Aorta (tissue), 4 donors: ENCODE data around the gene C3orf18. TPM values are rescaled to one million over a fixed set of nuclear protein-coding genes. Genes with fewer than 3 reads are reported as not detected.

Source experiments
- polyA plus RNA-seq, 2 donors: library from polyadenylated mRNA; stranded (reverse); fragments of 200-250 nt; gene quantifications; one replicate each; pipeline ENCODE4 v1.2.3, GENCODE V29; 2013
- total RNA-seq, 2 donors: library from RNA; stranded (reverse); fragmentation: NEBNext Ultra II Directional; extraction: Animal tissue kit (Norgen Biotek cat#: 25700); gene quantifications; one replicate each; pipeline ENCODE4 v1.2.1, GENCODE V29; 2021
- donor health status: healthy with polysubstance abuse.
- donor health status: Bipolar disorder and iron deficiency.
- donor health status: DM: no; HTN: no; CAD: no.
- donor health status: DM: yes; HTN: yes; CAD: no.

C3orf18 gene
- total and polyA plus RNA-seq, 4 donors = 8.8 to 18.0 (median 16.1) TPM

Other genes starting within 250 kb of the C3orf18 start
- gene HYAL2, start 245.0 kb downstream of the C3orf18 start, total RNA-seq = 10 to 100 TPM; 52.6 to 71.2 TPM
- 10 to 100 TPM in 1 of 2 donors, 1 to 10 TPM in 1; 5.6 to 25.3 TPM for gene HYAL2, start 245.0 kb downstream of the C3orf18 start, polyA plus RNA-seq
- gene TUSC2, start 239.5 kb downstream of the C3orf18 start, total RNA-seq = 10 to 100 TPM; 18.9 to 22.6 TPM
- gene TUSC2, start 239.5 kb downstream of the C3orf18 start, polyA plus RNA-seq = 10 to 100 TPM; 28.5 to 33.2 TPM
- 10 to 100 TPM; 41.6 to 43.2 TPM for gene RASSF1, start 226.9 kb downstream of the C3orf18 start, total RNA-seq
- 10 to 100 TPM; 33.6 to 42.3 TPM for gene RASSF1, start 226.9 kb downstream of the C3orf18 start, polyA plus RNA-seq
- gene ZMYND10, start 222.0 kb downstream of the C3orf18 start, total RNA-seq = under 1 TPM; 0.68 to 0.96 TPM
- 1 to 10 TPM in 1 of 2 donors, under 1 TPM in 1; 0.13 to 3.5 TPM for gene ZMYND10, start 222.0 kb downstream of the C3orf18 start, polyA plus RNA-seq
- gene NPRL2, start 217.0 kb downstream of the C3orf18 start, total RNA-seq = 10 to 100 TPM; 11.9 to 21.4 TPM
- 10 to 100 TPM; 17.3 to 41.9 TPM for gene NPRL2, start 217.0 kb downstream of the C3orf18 start, polyA plus RNA-seq
- gene CYB561D2, start 216.9 kb downstream of the C3orf18 start, total RNA-seq = 10 to 100 TPM in 1 of 2 donors, 1 to 10 TPM in 1; 7.9 to 12.2 TPM
- 10 to 100 TPM in 1 of 2 donors, 1 to 10 TPM in 1; 6.8 to 14.4 TPM for gene CYB561D2, start 216.9 kb downstream of the C3orf18 start, polyA plus RNA-seq
- gene TMEM115, start 208.2 kb downstream of the C3orf18 start, total RNA-seq = 10 to 100 TPM; 27.8 to 32.9 TPM
- 10 to 100 TPM; 10.3 to 31.8 TPM for gene TMEM115, start 208.2 kb downstream of the C3orf18 start, polyA plus RNA-seq
- 1 to 10 TPM; 2.7 to 3.2 TPM for gene CACNA2D2, start 64.1 kb downstream of the C3orf18 start, total RNA-seq
- 1 to 10 TPM in 1 of 2 donors, under 1 TPM in 1; 0.75 to 1.7 TPM for gene CACNA2D2, start 64.1 kb downstream of the C3orf18 start, polyA plus RNA-seq
- 10 to 100 TPM; 12.0 to 21.3 TPM for gene HEMK1, start 1.8 kb upstream of the C3orf18 start, total RNA-seq
- gene HEMK1, start 1.8 kb upstream of the C3orf18 start, polyA plus RNA-seq = 10 to 100 TPM; 11.0 to 18.3 TPM
- gene CISH, start 44.0 kb upstream of the C3orf18 start, total RNA-seq = 10 to 100 TPM in 1 of 2 donors, 1 to 10 TPM in 1; 8.3 to 10.1 TPM
- gene CISH, start 44.0 kb upstream of the C3orf18 start, polyA plus RNA-seq = 1 to 10 TPM; 1.5 to 3.6 TPM
- 10 to 100 TPM; 23.7 to 24.8 TPM for gene MAPKAPK3, start 49.4 kb upstream of the C3orf18 start, total RNA-seq
- gene MAPKAPK3, start 49.4 kb upstream of the C3orf18 start, polyA plus RNA-seq = 10 to 100 TPM; 13.0 to 18.3 TPM
- gene DOCK3, start 107.2 kb upstream of the C3orf18 start, total RNA-seq = under 1 TPM; 0.72 to 0.97 TPM
- gene DOCK3, start 107.2 kb upstream of the C3orf18 start, polyA plus RNA-seq = under 1 TPM; 0.31 to 0.38 TPM